Transverse colon (tissue), 4 donors: Measurements from ENCODE around the gene PRSS1. TPM values are rescaled to one million over a fixed set of nuclear protein-coding genes. Genes with fewer than 3 reads are reported as not detected.

Source experiments
- small RNA-seq, 4 donors: library from RNA; depleted of rRNA; stranded (forward); fragments of <200 nt; gene quantifications; one replicate each; pipeline ENCODE3, GENCODE V24; 2016
- total RNA-seq, 4 donors: library from RNA; depleted of rRNA; stranded (reverse); fragments of >200 nt; gene quantifications; one replicate each; pipeline ENCODE4 v1.1.0, GENCODE V29; 2016

The PRSS1 gene
- total RNA-seq, 4 donors from 2014 or later: not detected

Small RNAs within 50 kb of the gene (small RNA-seq; reads per million reads assigned to genes)
- gene TRBD1 (0 reads per million in 4 donors), gene TRBJ1-1 (0 reads per million in 4 donors), gene TRBJ1-2 (0 reads per million in 4 donors), gene TRBJ1-3 (0 reads per million in 4 donors), gene TRBJ1-4 (0 reads per million in 4 donors), gene TRBJ1-5 (0 reads per million in 4 donors), gene TRBJ1-6 (0 reads per million in 4 donors), gene TRBJ2-1 (0 reads per million in 4 donors), gene TRBJ2-2 (0 reads per million in 4 donors), gene TRBJ2-2P (0 reads per million in 4 donors), gene TRBJ2-3 (0 reads per million in 4 donors), gene TRBJ2-4 (0 reads per million in 4 donors), gene TRBJ2-5 (0 reads per million in 4 donors), gene TRBJ2-6 (0 reads per million in 4 donors), gene TRBJ2-7 (0 reads per million in 4 donors)

Other genes with a start within 250 kb of the PRSS1 start
- gene PRSS2, start 21.5 kb downstream of the PRSS1 start, total RNA-seq: not detected
- gene EPHB6, start 105.6 kb downstream of the PRSS1 start, total RNA-seq: 10 to 100 TPM in 1 of 4 donors, 1 to 10 TPM in 3; 2.9 to 10.2 (median 4.5) TPM
- gene TRPV6, start 136.3 kb downstream of the PRSS1 start, total RNA-seq: 1 to 10 TPM in 1 of 4 donors, under 1 TPM in 1, not detected in 2; 0.14 to 2.9 TPM
- gene TRPV5, start 184.3 kb downstream of the PRSS1 start, total RNA-seq: not detected
- gene LLCFC1, start 190.0 kb downstream of the PRSS1 start, total RNA-seq: not detected
- under 1 TPM in 1 of 4 donors, not detected in 3; 0.37 TPM for gene KEL, start 212.9 kb downstream of the PRSS1 start, total RNA-seq